ENCODE results near the gene PLPPR2.
"Not testable (repeated sequence)": the region's sequence is repeated elsewhere in the genome, so short reads cannot be mapped to it uniquely, and the experiment has no call there.

PLPPR2 gene

GRCh38 chr19:11397089-11397610, 41.9 kb downstream of the PLPPR2 start:
- DNase-seq (ENCODE audit: low read depth in 2 of 3, low spot score in 2 of 3) = no peak

GRCh38 chr19:11399667-11400066, 44.4 kb downstream of the PLPPR2 start:
- no peak for DNase-seq (ENCODE audit: low read depth in 2 of 3, low spot score in 2 of 3)

GRCh38 chr19:11400798-11401197, 45.6 kb downstream of the PLPPR2 start:
- DNase-seq (ENCODE audit: low read depth in 2 of 3, low spot score in 2 of 3) = no peak

GRCh38 chr19:11401808-11402543, 46.7 kb downstream of the PLPPR2 start:
- no peak for DNase-seq (ENCODE audit: low read depth in 2 of 3, low spot score in 2 of 3)

GRCh38 chr19:11404588-11405222, 49.5 kb downstream of the PLPPR2 start:
- no peak for DNase-seq (ENCODE audit: low read depth in 2 of 3, low spot score in 2 of 3)

- DNase-seq (ENCODE audit: low read depth in 2 of 3, low spot score in 2 of 3) = no peak
These were observed 50.8 kb downstream of the PLPPR2 start for GRCh38 chr19:11405846-11406643.

- DNase-seq (ENCODE audit: low read depth in 2 of 3, low spot score in 2 of 3) = not testable (repeated sequence)
These were observed 51.5 kb downstream of the PLPPR2 start for GRCh38 chr19:11406703-11407236.

GRCh38 chr19:11408591-11408990, 53.4 kb downstream of the PLPPR2 start:
- DNase-seq (ENCODE audit: low read depth in 2 of 3, low spot score in 2 of 3) = no peak

- DNase-seq (ENCODE audit: low read depth in 2 of 3, low spot score in 2 of 3) = no peak
These were observed 55.5 kb downstream of the PLPPR2 start for GRCh38 chr19:11410682-11411081.

- no peak for DNase-seq (ENCODE audit: low read depth in 2 of 3, low spot score in 2 of 3)
These were observed 59.3 kb downstream of the PLPPR2 start for GRCh38 chr19:11414544-11414943.

Data from activated CD8-positive, alpha-beta memory T cell treated with anti-CD3 and anti-CD28 coated beads for 48 hours (primary cell).